GM21786 (cell line): Measurements from ENCODE around the gene NECAP2.

Experiments
- ATAC-seq: cut with Tn5 transposase; IDR thresholded peaks from one replicate; pipeline ENCODE4 v1.9.1; 2021; ENCODE audit not compliant: unreplicated experiment

NECAP2 gene

GRCh38 chr1:16440470-16441281 is at the start of gene NECAP2:
Gene NECAP2 (plus strand): TSS chr1:16440724. CDS start chr1:16440762, 38 bp downstream.
- peak; percentile 86 for ATAC-seq

GRCh38 chr1:16391411-16391810 is 49.1 kb upstream of the NECAP2 start:
- ATAC-seq, result no peak

GRCh38 chr1:16392740-16393569 is 47.6 kb upstream of the NECAP2 start:
- no peak for ATAC-seq

GRCh38 chr1:16393570-16394521 is 46.7 kb upstream of the NECAP2 start:
- ATAC-seq, result no peak

GRCh38 chr1:16394977-16395376 is 45.5 kb upstream of the NECAP2 start:
- no peak for ATAC-seq

GRCh38 chr1:16396591-16396990 is 43.9 kb upstream of the NECAP2 start:
- ATAC-seq, result no peak

- no peak for ATAC-seq
Observed at GRCh38 chr1:16397120-16397519, 43.4 kb upstream of the NECAP2 start.

GRCh38 chr1:16398371-16398953 is 42.1 kb upstream of the NECAP2 start:
- ATAC-seq, result no peak

- ATAC-seq, result no peak
Observed at GRCh38 chr1:16402742-16403141, 37.8 kb upstream of the NECAP2 start.

GRCh38 chr1:16405441-16405840 is 35.1 kb upstream of the NECAP2 start:
- ATAC-seq, result no peak

GRCh38 chr1:16406868-16407267 is 33.7 kb upstream of the NECAP2 start:
- ATAC-seq, result no peak

- ATAC-seq, result no peak
Observed at GRCh38 chr1:16409536-16410152, 30.9 kb upstream of the NECAP2 start.

- no peak for ATAC-seq
Observed at GRCh38 chr1:16410803-16411202, 29.7 kb upstream of the NECAP2 start.

- no peak for ATAC-seq
Observed at GRCh38 chr1:16413191-16413590, 27.3 kb upstream of the NECAP2 start.

- ATAC-seq, result no peak
Observed at GRCh38 chr1:16418823-16419425, 21.6 kb upstream of the NECAP2 start.

- ATAC-seq, result peak; percentile 91
Observed at GRCh38 chr1:16420424-16421118, 20.0 kb upstream of the NECAP2 start.

GRCh38 chr1:16421201-16421600 is 19.3 kb upstream of the NECAP2 start:
- no peak for ATAC-seq

GRCh38 chr1:16422041-16422440 is 18.5 kb upstream of the NECAP2 start:
- ATAC-seq, result no peak
